ENCODE measurements around the gene TENM3.
"Not testable (repeated sequence)": the region's sequence is repeated elsewhere in the genome, so short reads cannot be mapped to it uniquely, and the experiment has no call there.

The TENM3 gene

GRCh38 chr4:182243204-182243603 lies at the start of gene TENM3:
Gene TENM3 (plus strand): TSS chr4:182243402. CDS start chr4:182324021, 80,619 bp downstream.
- CTCF ChIA-PET = interaction anchor here (0.6 kb wide), 1 partner anchor 17 kb away, joined by 4 read pairs; no protein-coding TSS in a partner anchor
- H3K27ac ChIP-seq; DNase-seq (ENCODE audit: low spot score); POLR2A ChIA-PET (ENCODE audit: low non-redundant PET): not testable (repeated sequence)

GRCh38 chr4:182194091-182194824 lies 48.9 kb upstream of the TENM3 start:
- H3K27ac ChIP-seq = no peak overlapping the region
- POLR2A ChIA-PET (ENCODE audit: low non-redundant PET) = no interaction called here
- CTCF ChIA-PET = no interaction called here
- DNase-seq (ENCODE audit: low spot score) = no peak
- TF ChIP-seq CTCF (conservative IDR thresholded peaks at IDR 0.05; ENCODE audit: low read depth) = no peak

- TF ChIP-seq CTCF (conservative IDR thresholded peaks at IDR 0.05; ENCODE audit: low read depth) = no peak
- POLR2A ChIA-PET (ENCODE audit: low non-redundant PET) = no interaction called here
Observed at GRCh38 chr4:182197611-182198010, 45.6 kb upstream of the TENM3 start.

DNA sequence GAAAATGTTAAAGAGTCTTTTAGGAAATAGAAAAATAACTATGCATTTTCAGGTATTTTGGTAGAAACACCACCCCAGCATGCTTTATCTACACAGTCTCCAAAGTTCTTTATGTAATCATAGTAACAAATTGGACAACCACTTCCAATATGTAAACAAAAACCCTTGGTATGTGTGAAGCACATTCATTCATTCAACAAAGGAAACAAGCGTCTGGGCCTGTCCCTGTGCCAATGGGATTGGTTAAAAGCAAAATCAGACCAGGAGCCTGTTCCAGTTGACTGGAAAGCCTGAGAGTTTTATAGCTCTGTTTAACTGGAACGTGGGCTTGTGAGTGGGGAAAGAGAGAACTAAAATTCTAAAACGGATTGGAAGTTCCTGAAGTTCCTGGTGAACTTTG lies 41.3 kb upstream of the TENM3 start:
- POLR2A ChIA-PET (ENCODE audit: low non-redundant PET) = no interaction called here
- no peak for DNase-seq (ENCODE audit: low spot score)
- no peak for TF ChIP-seq CTCF (conservative IDR thresholded peaks at IDR 0.05; ENCODE audit: low read depth)
- CTCF ChIA-PET = interaction anchor here (0.6 kb wide), 2 partner anchors 21 to 216 kb away, joined by 3 to 6 read pairs; no protein-coding TSS in a partner anchor
- no peak overlapping the region for H3K27ac ChIP-seq

More at GRCh38 chr4:182197611-182198010, 45.6 kb upstream of the TENM3 start:
- CTCF ChIA-PET = no interaction called here
- H3K27ac ChIP-seq = no peak overlapping the region
- DNase-seq (ENCODE audit: low spot score) = no peak

DNA sequence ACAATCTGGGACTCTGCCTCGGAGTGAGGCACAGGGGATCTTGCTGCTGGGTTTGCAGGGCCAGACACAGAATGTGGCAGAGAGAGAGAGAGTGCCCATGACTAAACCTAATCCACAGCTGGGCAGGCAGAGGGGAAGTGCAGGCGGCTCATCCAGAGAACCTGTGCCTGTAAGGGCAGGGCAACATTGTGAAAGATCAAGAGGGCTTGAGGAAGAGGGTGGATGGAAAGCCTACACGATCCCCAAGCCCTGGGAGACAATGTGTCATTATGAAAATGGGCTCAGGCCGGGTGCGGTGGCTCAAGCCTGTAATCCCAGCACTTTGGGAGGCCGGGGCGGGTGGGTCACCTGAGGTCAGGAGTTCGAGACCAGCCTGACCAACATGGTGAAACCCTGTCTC lies 40.6 kb upstream of the TENM3 start:
- H3K27ac ChIP-seq = no peak overlapping the region
- DNase-seq (ENCODE audit: low spot score) = no peak
- POLR2A ChIA-PET (ENCODE audit: low non-redundant PET) = no interaction called here
- CTCF ChIA-PET = interaction anchor here (0.6 kb wide), 1 partner anchor 215 kb away, joined by 3 read pairs; no protein-coding TSS in a partner anchor
- no peak for TF ChIP-seq CTCF (conservative IDR thresholded peaks at IDR 0.05; ENCODE audit: low read depth)

GRCh38 chr4:182203872-182204411 lies 39.3 kb upstream of the TENM3 start:
- ChIA-PET POLR2A (ENCODE audit: low non-redundant PET) (no interaction called here), CTCF (interaction anchor here (0.5 kb wide), 1 partner anchor 32 kb away, joined by 3 read pairs; no protein-coding TSS in a partner anchor)
- H3K27ac ChIP-seq = no peak overlapping the region
- TF ChIP-seq CTCF (conservative IDR thresholded peaks at IDR 0.05; ENCODE audit: low read depth) = no peak
- DNase-seq (ENCODE audit: low spot score) = no peak

DNA sequence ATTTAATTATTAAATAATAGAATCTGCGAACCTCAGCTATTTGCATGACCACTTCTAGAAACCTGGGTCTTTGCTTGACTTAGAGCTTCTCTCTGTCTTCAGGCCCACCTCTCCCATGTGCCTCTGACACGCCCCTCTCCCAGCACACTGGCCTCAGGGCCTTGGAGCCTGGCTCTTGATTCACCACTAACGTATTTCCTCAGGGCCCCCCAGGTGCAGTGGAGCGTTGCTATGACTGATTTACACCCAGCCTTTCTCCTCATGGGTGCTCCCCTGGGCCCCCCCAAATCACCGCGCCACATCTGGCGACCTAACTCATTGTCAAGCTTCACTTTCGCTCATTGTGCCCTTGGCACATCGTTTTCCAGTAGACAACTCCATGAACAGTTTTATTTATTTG lies 37.9 kb upstream of the TENM3 start:
- H3K27ac ChIP-seq = no peak overlapping the region
- no peak for DNase-seq (ENCODE audit: low spot score)
- TF ChIP-seq CTCF (conservative IDR thresholded peaks at IDR 0.05; ENCODE audit: low read depth) = no peak
- CTCF ChIA-PET = no interaction called here
- POLR2A ChIA-PET (ENCODE audit: low non-redundant PET) = no interaction called here

Data from RWPE1 (cell line).